Osteoblast (primary cell): ENCODE measurements around the gene METTL22. TPM values are rescaled to one million over a fixed set of nuclear protein-coding genes. Genes with fewer than 3 reads are reported as not detected.

ENCODE experiments used
- DNase-seq: peaks from one replicate; pipeline ENCODE4 v3.0.0; 2011; ENCODE audit warnings: low spot score, mixed read lengths; ENCODE audit not compliant: insufficient read length; ENCODE audit errors: missing footprints
- H2AFZ ChIP-seq: 2 replicates; pipeline ENCODE4 v1.6.0; 2011; ENCODE audit warnings: mild to moderate bottlenecking, low read length
- H3K27ac ChIP-seq: 2 replicates; pipeline ENCODE4 v1.5.1; 2011; ENCODE audit warnings: mild to moderate bottlenecking, low read depth, low read length, moderate library complexity
- H3K27me3 ChIP-seq: 2 replicates; pipeline ENCODE4 v1.6.0; 2012; ENCODE audit warnings: mild to moderate bottlenecking, control low read depth, inconsistent platforms, low read length, moderate library complexity; ENCODE audit not compliant: insufficient read depth
- H3K36me3 ChIP-seq: 2 replicates; pipeline ENCODE4 v1.5.1; 2011; ENCODE audit warnings: mild to moderate bottlenecking, low read length, control low read depth, moderate library complexity; ENCODE audit not compliant: insufficient read depth
- H3K4me1 ChIP-seq: 2 replicates; pipeline ENCODE4 v1.5.1; 2011; ENCODE audit warnings: mild to moderate bottlenecking, low read length, control low read depth, moderate library complexity; ENCODE audit not compliant: insufficient read depth
- H3K4me2 ChIP-seq: 2 replicates; pipeline ENCODE4 v1.6.0; 2011; ENCODE audit warnings: mild to moderate bottlenecking, low read length; ENCODE audit not compliant: insufficient read depth
- H3K4me3 ChIP-seq: fragments of 200-600 bp; sonication (generic); 3 replicates; pipeline ENCODE4 v1.5.1; 2012; ENCODE audit warnings: mild to moderate bottlenecking, low read length, inconsistent platforms; ENCODE audit not compliant: insufficient read depth
- H3K79me2 ChIP-seq: 2 replicates; pipeline ENCODE4 v1.6.0; 2012; ENCODE audit warnings: mild to moderate bottlenecking, low read length, control low read depth, inconsistent platforms; ENCODE audit not compliant: insufficient read depth
- H3K9me3 ChIP-seq: 2 replicates; pipeline ENCODE4 v1.5.1; 2011; ENCODE audit warnings: low read depth, low read length, control low read depth
- H4K20me1 ChIP-seq: 2 replicates; pipeline ENCODE4 v1.6.0; 2012; ENCODE audit warnings: mild to moderate bottlenecking, low read length, control low read depth; ENCODE audit not compliant: insufficient read depth
- total RNA-seq: library from RNA; depleted of rRNA; stranded (reverse); fragments of >200 nt; gene quantifications from 2 replicates; pipeline ENCODE4 v1.2.3, GENCODE V29; 2012
- TF ChIP-seq, protein P1 (sequence below): IDR thresholded peaks from 2 replicates; pipeline ENCODE4 v1.5.1; 2011; ENCODE audit warnings: mild to moderate bottlenecking, low read depth, low read length, moderate library complexity; ENCODE audit errors: extremely low read depth

Gene METTL22
- total RNA-seq, 1 donor, result 46.0 TPM

DNA sequence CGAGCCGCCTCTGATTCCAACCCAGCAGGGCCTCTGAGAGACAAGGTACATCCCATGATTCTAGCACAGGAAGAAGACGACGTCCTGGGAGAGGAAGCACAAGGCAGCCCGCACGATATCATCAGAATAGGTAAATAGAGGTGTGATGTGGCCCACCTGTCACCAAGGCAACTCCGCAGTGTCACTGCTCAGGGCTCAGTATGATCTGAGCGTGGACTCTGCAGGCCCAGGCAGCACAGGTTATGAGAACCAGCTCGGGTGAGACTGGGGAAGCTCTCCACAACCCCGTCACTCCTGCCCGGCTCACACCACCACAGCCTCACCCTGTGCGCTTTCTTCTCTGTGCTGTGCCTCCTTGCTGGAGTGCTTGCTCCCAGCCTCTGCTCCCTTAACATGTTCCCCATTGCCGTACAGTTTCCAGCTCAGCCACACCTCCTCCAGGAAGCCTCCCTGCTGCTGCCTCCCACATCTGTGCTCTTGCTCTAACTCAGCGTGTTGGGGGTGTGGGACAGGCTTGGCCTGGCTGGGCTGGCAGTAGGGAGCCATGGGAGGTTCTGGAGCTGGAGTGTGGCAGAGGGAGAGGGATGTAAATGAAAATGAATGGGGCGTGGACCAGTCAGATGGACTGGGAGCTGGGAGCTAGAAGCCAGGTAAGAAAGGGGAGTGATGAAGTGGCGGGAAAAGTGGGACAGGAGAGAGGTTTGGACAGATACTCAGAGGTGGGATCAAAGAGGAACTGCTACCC lies 7.7 kb downstream of the METTL22 start:
- no peak overlapping the region for H2AFZ ChIP-seq
- no peak for DNase-seq
- H3K4me3 ChIP-seq, result no peak overlapping the region
- peaks cover 70% of the 10 kb centered on the region for H3K36me3 ChIP-seq
- H3K27me3 ChIP-seq, result no peaks in the 10 kb centered on the region
- H3K27ac ChIP-seq, result no peak overlapping the region
- H3K9me3 ChIP-seq, result no peaks in the 10 kb centered on the region
- H3K4me1 ChIP-seq, result no peaks in the 10 kb centered on the region
- TF ChIP-seq, protein P1, sequence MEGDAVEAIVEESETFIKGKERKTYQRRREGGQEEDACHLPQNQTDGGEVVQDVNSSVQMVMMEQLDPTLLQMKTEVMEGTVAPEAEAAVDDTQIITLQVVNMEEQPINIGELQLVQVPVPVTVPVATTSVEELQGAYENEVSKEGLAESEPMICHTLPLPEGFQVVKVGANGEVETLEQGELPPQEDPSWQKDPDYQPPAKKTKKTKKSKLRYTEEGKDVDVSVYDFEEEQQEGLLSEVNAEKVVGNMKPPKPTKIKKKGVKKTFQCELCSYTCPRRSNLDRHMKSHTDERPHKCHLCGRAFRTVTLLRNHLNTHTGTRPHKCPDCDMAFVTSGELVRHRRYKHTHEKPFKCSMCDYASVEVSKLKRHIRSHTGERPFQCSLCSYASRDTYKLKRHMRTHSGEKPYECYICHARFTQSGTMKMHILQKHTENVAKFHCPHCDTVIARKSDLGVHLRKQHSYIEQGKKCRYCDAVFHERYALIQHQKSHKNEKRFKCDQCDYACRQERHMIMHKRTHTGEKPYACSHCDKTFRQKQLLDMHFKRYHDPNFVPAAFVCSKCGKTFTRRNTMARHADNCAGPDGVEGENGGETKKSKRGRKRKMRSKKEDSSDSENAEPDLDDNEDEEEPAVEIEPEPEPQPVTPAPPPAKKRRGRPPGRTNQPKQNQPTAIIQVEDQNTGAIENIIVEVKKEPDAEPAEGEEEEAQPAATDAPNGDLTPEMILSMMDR, result no peak
- peaks cover 26% of the 10 kb centered on the region for H4K20me1 ChIP-seq
- no peak overlapping the region for H3K4me2 ChIP-seq
- H3K79me2 ChIP-seq, result peaks cover 14% of the 10 kb centered on the region

DNA sequence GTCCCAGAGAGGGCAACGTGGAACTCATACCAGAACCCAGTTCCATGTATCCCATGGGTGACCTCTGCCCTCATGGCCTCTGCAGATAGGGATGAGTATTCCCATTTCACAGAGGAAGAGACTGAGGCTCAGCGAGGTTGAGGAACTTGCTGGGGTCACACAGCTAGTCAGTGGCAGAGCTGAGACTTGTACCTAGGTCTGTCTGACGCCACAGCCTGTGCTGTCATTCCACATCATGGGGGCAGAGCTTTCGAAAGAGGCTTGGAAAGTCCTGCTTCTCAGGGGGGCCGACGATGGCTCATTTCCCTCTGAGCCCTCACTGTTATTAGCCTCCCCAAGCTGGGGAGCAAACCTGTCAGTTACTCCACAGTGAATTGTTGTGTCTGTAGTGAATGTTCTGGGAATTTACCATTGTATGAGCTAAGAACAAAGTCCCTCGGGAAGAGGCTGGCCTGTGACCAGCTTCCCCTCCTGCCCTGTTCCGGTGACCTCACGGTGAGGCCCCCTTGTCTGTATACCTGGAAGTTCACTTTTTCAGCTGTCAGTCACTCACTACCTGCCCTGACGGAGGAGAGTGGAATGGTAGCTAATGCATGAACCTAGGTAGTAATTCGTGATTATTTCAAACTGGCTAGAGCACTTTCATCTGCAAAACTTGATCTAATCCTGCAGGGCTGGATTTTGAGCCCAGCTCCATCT lies 8.9 kb downstream of the METTL22 start:
- Histone ChIP-seq H3K27me3 (no peaks in the 10 kb centered on the region), H2AFZ (no peak overlapping the region), H4K20me1 (peaks cover 21% of the 10 kb centered on the region), H3K9me3 (no peaks in the 10 kb centered on the region), H3K36me3 (peaks cover 76% of the 10 kb centered on the region), H3K4me1 (no peaks in the 10 kb centered on the region), H3K4me3 (no peak overlapping the region), H3K4me2 (no peak overlapping the region), H3K79me2 (peaks cover 5% of the 10 kb centered on the region), H3K27ac (no peak overlapping the region)
- TF ChIP-seq, protein P1, result no peak
- no peak for DNase-seq

DNA sequence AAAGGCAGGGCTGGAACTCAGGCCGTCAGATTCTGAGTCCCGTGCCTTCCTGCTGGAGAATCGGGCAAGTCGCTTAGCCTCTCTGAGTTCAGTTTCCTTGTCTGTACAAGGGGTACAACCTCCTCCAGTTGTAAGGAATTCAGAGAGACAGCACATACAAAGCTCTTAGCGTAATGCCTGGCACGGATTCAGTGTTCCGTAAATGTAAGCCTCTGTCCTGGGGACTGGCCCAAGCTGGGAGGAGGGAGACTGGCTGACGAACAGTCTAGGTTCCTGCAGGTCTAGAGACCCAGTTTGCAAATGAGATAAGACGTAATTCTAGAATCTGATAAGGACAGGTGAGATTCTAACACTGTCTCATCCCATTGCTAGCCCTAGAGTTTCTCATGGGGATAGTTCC lies 9.9 kb downstream of the METTL22 start:
- Histone ChIP-seq H3K79me2 (peaks cover 3% of the 10 kb centered on the region), H3K36me3 (peaks cover 74% of the 10 kb centered on the region), H2AFZ (no peak overlapping the region), H3K4me1 (no peaks in the 10 kb centered on the region), H3K4me3 (no peak overlapping the region), H3K27ac (no peak overlapping the region), H3K4me2 (no peak overlapping the region), H3K9me3 (no peaks in the 10 kb centered on the region), H4K20me1 (peaks cover 16% of the 10 kb centered on the region), H3K27me3 (no peaks in the 10 kb centered on the region)
- no peak for DNase-seq
- TF ChIP-seq, protein P1, result no peak

DNA sequence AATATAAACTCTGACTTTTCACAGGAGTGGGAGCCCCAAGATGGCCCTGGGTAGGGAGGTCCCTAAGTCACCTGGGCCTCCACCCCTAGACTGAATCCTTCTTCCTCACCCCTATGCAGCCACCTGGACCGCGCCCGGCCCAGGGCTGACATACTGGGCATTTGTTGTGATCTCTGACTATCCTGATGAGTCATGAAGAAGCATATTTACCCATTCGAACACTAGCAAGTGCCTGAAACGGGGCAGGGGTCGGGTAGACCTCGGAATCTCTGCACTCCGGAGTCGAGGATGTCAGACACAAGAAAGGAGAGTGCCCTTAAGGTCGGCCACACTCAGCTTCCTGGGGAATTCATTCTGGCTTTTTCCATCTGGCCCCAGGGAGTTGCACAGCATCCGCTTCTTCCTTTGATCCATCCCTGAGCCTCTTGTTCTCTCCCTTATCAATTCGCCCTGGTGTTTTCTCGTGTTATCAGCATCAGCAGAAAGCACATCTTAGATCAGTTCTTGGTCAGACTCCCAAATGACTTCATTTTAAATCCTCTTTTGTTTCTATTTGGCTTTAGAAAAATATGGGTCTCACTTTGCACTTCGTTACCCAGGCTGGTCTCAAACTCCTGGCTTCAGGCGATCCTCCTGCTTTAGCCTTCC lies 10.4 kb downstream of the METTL22 start:
- H4K20me1 ChIP-seq, result peaks cover 16% of the 10 kb centered on the region
- no peaks in the 10 kb centered on the region for H3K4me1 ChIP-seq
- peaks cover 1% of the 10 kb centered on the region for H3K79me2 ChIP-seq
- H3K27me3 ChIP-seq, result no peaks in the 10 kb centered on the region
- no peak overlapping the region for H3K4me2 ChIP-seq
- H3K9me3 ChIP-seq, result no peaks in the 10 kb centered on the region
- H2AFZ ChIP-seq, result no peak overlapping the region
- H3K36me3 ChIP-seq, result peaks cover 80% of the 10 kb centered on the region
- H3K4me3 ChIP-seq, result no peak overlapping the region
- DNase-seq, result no peak
- TF ChIP-seq, protein P1, result no peak
- no peak overlapping the region for H3K27ac ChIP-seq
